NK-92 (cell line): ENCODE data around the gene ARID4B.
"Not testable (repeated sequence)": the region's sequence is repeated elsewhere in the genome, so short reads cannot be mapped to it uniquely, and the experiment has no call there.

Source experiments
- DNase-seq: peaks from one replicate; lab custom pipeline; 2025; ENCODE audit not compliant: unreplicated experiment; lab: John Stamatoyannopoulos, UW

Gene ARID4B

DNA sequence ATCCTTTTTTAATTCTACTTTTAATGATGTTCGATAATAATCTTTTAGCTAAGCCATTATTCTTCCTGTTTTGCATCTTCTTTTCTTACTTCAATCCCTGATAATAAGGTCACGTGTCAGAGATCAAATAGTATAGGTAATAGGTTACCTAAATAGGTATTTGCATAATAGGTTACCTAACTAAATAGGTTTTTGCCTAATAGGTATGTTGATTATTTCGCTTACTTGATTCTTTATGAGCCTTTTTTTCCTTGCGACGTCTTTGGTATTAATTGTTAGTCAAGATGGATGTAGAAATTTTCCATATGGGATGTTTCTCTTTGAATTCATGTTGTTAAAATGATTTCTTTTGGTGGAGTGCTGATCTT, 2.9 kb upstream of the ARID4B start:
- DNase-seq: no peak

DNA sequence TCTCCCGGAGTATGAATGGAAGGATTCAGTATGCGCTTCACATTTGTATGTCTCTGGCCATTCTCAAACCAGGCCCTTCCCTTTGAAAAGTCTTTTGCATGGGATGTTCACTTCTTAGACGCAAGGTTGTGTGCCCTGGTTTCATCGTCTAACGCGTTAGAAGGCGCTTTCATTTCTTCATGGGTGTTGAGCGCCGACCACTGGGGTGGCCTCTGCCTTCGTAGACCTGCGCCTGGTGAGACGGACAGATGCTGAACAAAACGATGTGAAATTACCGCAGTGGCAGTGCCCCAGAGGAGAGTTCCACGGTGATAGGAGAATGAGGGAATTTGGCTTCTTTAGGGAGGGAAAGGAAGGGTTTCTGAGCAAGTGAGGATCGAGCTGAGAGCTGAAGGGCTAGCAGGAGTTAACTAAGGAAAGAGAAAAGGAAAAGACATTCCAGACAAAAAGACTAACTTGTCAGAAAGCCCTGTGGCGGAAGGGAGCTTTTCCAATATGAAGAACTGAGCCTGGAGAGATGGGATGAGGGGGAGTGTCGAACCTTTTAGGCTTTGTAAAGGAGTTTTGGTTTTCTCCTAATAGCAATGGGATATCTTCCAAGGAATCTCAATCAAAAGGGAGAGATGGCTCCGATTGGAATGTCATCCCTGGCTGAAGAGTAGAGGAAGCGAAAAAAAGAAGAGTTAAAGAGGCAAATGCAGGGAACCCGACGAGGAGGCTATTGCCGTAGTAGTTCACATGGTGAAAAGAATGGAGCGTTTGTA, 1.3 kb upstream of the ARID4B start:
- no peak for DNase-seq

GRCh38 chr1:235328271-235329138, 526 bp upstream of the ARID4B start, which contains the start of gene GGPS1:
GGPS1 (plus strand) TSS chr1:235328570; CDS start chr1:235335265, 6,695 bp downstream.
- DNase-seq: peak; percentile 96

- DNase-seq: no peak
Observed at GRCh38 chr1:235326719-235327558, 1.0 kb downstream of the ARID4B start.

- no peak for DNase-seq
Observed at GRCh38 chr1:235325854-235326253, 2.1 kb downstream of the ARID4B start.

GRCh38 chr1:235325139-235325538, 2.8 kb downstream of the ARID4B start:
- no peak for DNase-seq

DNA sequence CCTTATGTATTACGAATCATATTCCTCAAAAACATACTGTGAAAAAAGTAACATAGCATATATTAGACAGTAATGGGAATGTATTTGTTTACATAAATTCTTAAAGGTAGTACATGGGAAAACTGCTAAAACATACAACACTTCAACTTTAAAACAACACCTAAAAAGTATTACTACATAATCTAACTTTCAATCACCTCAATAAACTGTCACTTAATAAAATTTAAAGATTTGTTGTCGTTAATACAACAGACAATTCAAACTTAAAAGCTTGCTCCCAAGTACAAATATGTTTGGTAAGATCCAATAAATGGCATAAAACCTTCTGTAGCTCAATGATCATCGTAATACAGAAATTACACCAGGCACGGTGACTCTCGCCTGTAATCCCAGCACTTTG, 3.7 kb downstream of the ARID4B start:
- no peak for DNase-seq

GRCh38 chr1:235320521-235321179, 7.3 kb downstream of the ARID4B start:
- DNase-seq: no peak

- no peak for DNase-seq
Observed at GRCh38 chr1:235319255-235319654, 8.7 kb downstream of the ARID4B start.

DNA sequence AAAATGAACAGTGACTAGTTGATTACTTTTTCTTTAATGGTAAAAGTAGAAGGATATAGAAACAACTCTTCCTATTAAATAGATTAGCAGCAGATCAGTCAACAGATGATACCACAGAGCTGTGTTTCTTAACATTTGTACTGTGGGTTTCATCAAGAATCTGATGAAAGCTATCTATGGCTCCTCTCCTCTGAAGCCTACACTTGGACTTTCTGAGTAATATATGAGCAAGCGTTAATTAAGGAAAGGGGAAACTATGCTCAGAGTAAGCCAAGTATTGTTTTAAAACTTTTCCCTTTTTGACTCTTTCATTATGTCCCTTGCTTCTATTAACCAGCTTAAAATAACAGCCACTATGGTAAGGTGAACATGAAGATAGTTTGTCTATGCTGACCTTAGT, 10.8 kb downstream of the ARID4B start:
- DNase-seq: no peak

GRCh38 chr1:235315735-235316134, 12.2 kb downstream of the ARID4B start:
- no peak for DNase-seq

GRCh38 chr1:235315173-235315572, 12.8 kb downstream of the ARID4B start:
- DNase-seq: no peak

DNA sequence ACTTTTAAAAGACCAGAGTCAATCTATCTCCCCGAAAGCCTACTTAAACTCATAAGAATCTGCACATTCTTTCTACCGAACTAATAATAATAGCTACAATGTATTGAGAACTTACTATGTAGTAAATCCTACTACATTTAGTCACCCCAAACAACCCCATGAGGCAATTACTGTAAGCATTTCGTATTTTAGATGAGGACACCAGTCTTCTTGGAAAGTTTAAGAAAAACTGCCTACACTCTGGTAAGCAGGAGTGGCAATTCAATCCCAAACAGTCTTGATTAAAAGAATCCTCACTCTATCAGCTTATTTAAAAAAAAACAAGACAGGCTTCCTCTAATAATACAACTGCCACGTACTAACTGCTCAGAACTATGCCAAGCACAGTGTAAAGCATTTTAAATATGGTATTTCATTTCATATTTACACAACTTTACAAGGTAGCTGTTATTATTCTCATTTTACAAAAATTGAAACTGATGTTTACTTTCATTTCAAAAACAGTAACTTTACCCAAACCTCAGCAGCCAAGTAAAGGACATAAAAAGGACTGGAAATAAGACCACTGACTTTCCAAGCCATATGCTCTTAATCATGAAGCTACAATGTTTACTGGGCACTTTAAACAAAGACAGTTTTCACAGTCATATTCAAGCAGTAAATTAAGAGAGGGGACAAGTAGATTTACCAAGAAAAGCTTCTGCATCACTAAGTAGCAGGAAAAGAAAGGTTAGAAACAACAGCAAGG, 13.9 kb downstream of the ARID4B start:
- no peak for DNase-seq

- no peak for DNase-seq
Observed at GRCh38 chr1:235313262-235313661, 14.7 kb downstream of the ARID4B start.

DNA sequence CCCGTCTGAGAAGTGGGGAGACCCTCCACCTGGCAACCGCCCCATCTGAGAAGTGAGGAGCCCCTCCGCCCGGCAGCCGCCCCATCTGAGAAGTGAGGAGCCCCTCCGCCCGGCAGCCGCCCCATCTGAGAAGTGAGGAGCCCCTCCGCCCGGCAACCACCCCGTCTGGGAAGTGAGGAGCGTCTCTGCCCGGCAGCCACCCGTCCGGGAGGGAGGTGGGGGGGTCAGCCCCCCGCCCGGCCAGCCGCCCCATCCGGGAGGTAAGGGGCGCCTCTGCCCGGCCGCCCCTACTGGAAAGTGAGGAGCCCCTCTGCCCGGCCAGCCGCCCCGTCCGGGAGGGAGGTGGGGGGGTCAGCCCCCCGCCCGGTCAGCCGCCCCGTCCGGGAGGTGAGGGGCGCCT, 18.8 kb downstream of the ARID4B start:
- DNase-seq: not testable (repeated sequence)

DNA sequence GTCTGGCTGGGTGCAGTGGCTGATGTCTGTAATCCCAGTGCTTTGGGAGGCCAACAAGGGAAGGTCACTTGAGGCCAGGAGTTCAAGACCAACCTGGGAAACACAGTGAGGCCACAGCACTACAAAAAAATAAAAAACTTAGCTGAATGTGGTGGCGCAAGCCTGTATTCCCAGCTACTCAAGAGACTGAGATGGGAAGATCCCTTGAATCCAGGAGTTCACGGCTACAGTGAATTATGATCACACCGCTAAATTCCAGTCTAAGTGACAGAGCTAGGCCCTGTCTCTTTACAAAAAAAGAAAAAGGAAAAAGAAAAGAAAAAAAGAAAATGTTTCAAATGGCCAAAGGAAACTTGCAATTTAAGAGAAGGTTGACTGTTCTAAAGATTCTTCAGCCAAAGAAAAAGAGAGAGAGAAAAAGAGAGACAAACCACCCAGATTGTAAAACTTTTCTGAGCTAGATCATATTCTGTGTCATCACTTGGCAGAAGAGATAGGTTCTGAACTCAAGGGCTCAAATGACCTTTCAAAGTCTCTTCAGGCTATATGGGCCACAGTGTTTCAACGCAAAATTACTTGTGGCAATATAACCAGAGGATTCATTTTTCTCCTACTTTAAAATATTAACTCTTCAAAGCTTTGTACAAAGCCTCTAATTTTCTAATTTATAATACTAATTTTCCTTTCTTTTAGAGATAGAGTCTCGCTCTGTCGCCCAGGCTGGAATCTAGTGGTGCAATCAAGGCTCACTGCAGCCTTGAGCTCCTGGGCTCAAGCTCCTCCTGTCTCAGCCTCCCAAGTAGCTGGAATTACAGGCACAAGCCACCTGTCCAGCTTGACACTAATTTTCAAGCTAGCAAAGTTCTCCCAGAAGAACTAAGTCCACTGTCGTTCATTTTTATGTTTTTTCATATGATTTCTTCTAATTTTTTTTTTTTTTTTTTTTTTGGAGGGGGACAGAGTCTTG, 20.5 kb downstream of the ARID4B start:
- no peak for DNase-seq

- no peak for DNase-seq
Observed at GRCh38 chr1:235304549-235305451, 23.2 kb downstream of the ARID4B start.

GRCh38 chr1:235302143-235302542, 25.8 kb downstream of the ARID4B start:
- DNase-seq: no peak
